H9 (cell line): ENCODE data around the gene ANKS3. TPM values are rescaled to one million over a fixed set of nuclear protein-coding genes. Genes with fewer than 3 reads are reported as not detected.

ENCODE experiments used
- DNase-seq: peaks from one replicate; pipeline ENCODE4 v3.0.0-alpha.2; 2017
- H2AFZ ChIP-seq: one replicate; pipeline ENCODE4 v1.6.1; 2013; ENCODE audit warnings: mild to moderate bottlenecking, low read length, control low read depth, moderate library complexity
- H2AK5ac ChIP-seq: 2 replicates; pipeline ENCODE4 v1.6.1; 2013; ENCODE audit warnings: low read length, control low read depth, mixed read lengths; ENCODE audit not compliant: insufficient read length
- H2BK120ac ChIP-seq: one replicate; pipeline ENCODE4 v1.6.1; 2013; ENCODE audit warnings: low read depth, mild to moderate bottlenecking, low read length, control low read depth, inconsistent platforms; ENCODE audit not compliant: poor library complexity, severe bottlenecking
- H2BK12ac ChIP-seq: 2 replicates; pipeline ENCODE4 v1.6.1; 2013; ENCODE audit warnings: low read length, control low read depth, mixed read lengths, low read depth; ENCODE audit not compliant: insufficient read length
- H2BK15ac ChIP-seq: 2 replicates; pipeline ENCODE4 v1.6.1; 2013; ENCODE audit warnings: low read depth, low read length, control low read depth
- H2BK20ac ChIP-seq: one replicate; pipeline ENCODE4 v1.6.1; 2013; ENCODE audit warnings: low read depth, mild to moderate bottlenecking, low read length, control low read depth, inconsistent platforms; ENCODE audit not compliant: poor library complexity, severe bottlenecking
- H2BK5ac ChIP-seq: 2 replicates; pipeline ENCODE4 v1.6.1; 2013; ENCODE audit warnings: low read length, control low read depth, mixed read lengths; ENCODE audit not compliant: insufficient read length
- H3K14ac ChIP-seq: 2 replicates; pipeline ENCODE4 v1.6.1; 2013; ENCODE audit warnings: low read length, control low read depth; ENCODE audit not compliant: insufficient read depth
- H3K18ac ChIP-seq: 2 replicates; pipeline ENCODE4 v1.6.1; 2013; ENCODE audit warnings: low read depth, mild to moderate bottlenecking, mixed read lengths, low read length, control low read depth; ENCODE audit not compliant: insufficient read length
- H3K23ac ChIP-seq: 2 replicates; pipeline ENCODE4 v1.6.1; 2013; ENCODE audit warnings: low read length, control low read depth, mixed read lengths, low read depth; ENCODE audit not compliant: insufficient read length
- H3K23me2 ChIP-seq: 2 replicates; pipeline ENCODE4 v1.6.1; 2013; ENCODE audit warnings: low read depth, mild to moderate bottlenecking, mixed read lengths, low read length, control low read depth; ENCODE audit not compliant: insufficient read length, poor library complexity, severe bottlenecking
- H3K27ac ChIP-seq: 2 replicates; pipeline ENCODE4 v1.5.1; 2013; ENCODE audit warnings: low read length, control low read depth, mixed read lengths, low read depth; ENCODE audit not compliant: insufficient read length
- H3K27me3 ChIP-seq: 2 replicates; pipeline ENCODE4 v1.6.1; 2013; ENCODE audit warnings: low read length, control low read depth, inconsistent platforms; ENCODE audit not compliant: insufficient read depth
- H3K4ac ChIP-seq: 2 replicates; pipeline ENCODE4 v1.6.1; 2013; ENCODE audit warnings: low read depth, mild to moderate bottlenecking, control low read depth, inconsistent platforms, low read length, moderate library complexity
- H3K4me1 ChIP-seq: 2 replicates; pipeline ENCODE4 v1.6.1; 2013; ENCODE audit warnings: low read length, control low read depth, inconsistent platforms; ENCODE audit not compliant: insufficient read depth
- H3K4me2 ChIP-seq: 2 replicates; pipeline ENCODE4 v1.6.1; 2013; ENCODE audit warnings: low read length, control low read depth, mixed read lengths; ENCODE audit not compliant: insufficient read length, insufficient read depth
- H3K56ac ChIP-seq: 2 replicates; pipeline ENCODE4 v1.6.1; 2013; ENCODE audit warnings: low read depth, mild to moderate bottlenecking, mixed read lengths, low read length, control low read depth; ENCODE audit not compliant: insufficient read length
- H3K79me1 ChIP-seq: 2 replicates; pipeline ENCODE4 v1.6.1; 2013; ENCODE audit warnings: low read depth, mild to moderate bottlenecking, moderate library complexity, low read length, control low read depth, inconsistent platforms; ENCODE audit not compliant: insufficient read depth, poor library complexity, severe bottlenecking
- H3K79me2 ChIP-seq: 2 replicates; pipeline ENCODE4 v1.6.1; 2013; ENCODE audit warnings: low read length, control low read depth, inconsistent platforms; ENCODE audit not compliant: insufficient read depth
- H3K9ac ChIP-seq: 2 replicates; pipeline ENCODE4 v1.6.1; 2013; ENCODE audit warnings: low read length, control low read depth, mixed read lengths; ENCODE audit not compliant: insufficient read length; ENCODE audit errors: extremely low read depth
- H3K9me3 ChIP-seq: one replicate; pipeline ENCODE4 v1.6.1; 2013; ENCODE audit warnings: low read depth, low read length, inconsistent platforms; ENCODE audit not compliant: control insufficient read depth
- H3T11ph ChIP-seq: one replicate; pipeline ENCODE4 v1.6.1; 2013; ENCODE audit warnings: mild to moderate bottlenecking, low read length, control low read depth, inconsistent platforms
- H4K20me1 ChIP-seq: one replicate; pipeline ENCODE4 v1.6.1; 2013; ENCODE audit not compliant: control insufficient read depth, insufficient read length, insufficient read depth
- H4K5ac ChIP-seq: 2 replicates; pipeline ENCODE4 v1.6.1; 2013; ENCODE audit warnings: low read depth, mild to moderate bottlenecking, mixed read lengths, low read length, control low read depth; ENCODE audit not compliant: insufficient read length
- H4K8ac ChIP-seq: replicated peaks from 2 replicates; pipeline ENCODE4 v1.6.1; 2013; ENCODE audit warnings: low read length, control low read depth, mixed read lengths, low read depth; ENCODE audit not compliant: insufficient read length
- H4K91ac ChIP-seq: 2 replicates; pipeline ENCODE4 v1.6.1; 2013; ENCODE audit warnings: low read depth, mild to moderate bottlenecking, moderate library complexity, mixed read lengths, low read length, control low read depth; ENCODE audit not compliant: insufficient read length
- H3K27ac Mint-ChIP-seq, 3 experiments: 2 replicates in 2 of 3; 3 replicates in 1 of 3; pipeline ENCODE4 v1.8.0; 2020 to 2021; ENCODE audit warnings: mixed read lengths in 3 of 3, mild to moderate bottlenecking in 1 of 3, moderate library complexity in 1 of 3
- H3K27me3 Mint-ChIP-seq: 2 replicates; pipeline ENCODE4 v1.8.0; 2021; ENCODE audit warnings: low read depth, mild to moderate bottlenecking, moderate library complexity, mixed read lengths
- H3K36me3 Mint-ChIP-seq, 3 experiments: 2 replicates in 2 of 3; 3 replicates in 1 of 3; pipeline ENCODE4 v1.8.0; 2020 to 2021; ENCODE audit warnings: low read depth in 3 of 3, mixed read lengths in 3 of 3; ENCODE audit not compliant: insufficient read depth in 1 of 3
- H3K4me1 Mint-ChIP-seq, 2 experiments: 2 replicates each; pipeline ENCODE4 v1.8.0; 2020; ENCODE audit warnings: mixed read lengths in 2 of 2
- H3K4me3 Mint-ChIP-seq, 2 experiments: 2 replicates in 1 of 2; 3 replicates in 1 of 2; pipeline ENCODE4 v1.8.0; 2020 to 2021; ENCODE audit warnings: mild to moderate bottlenecking in 2 of 2, mixed read lengths in 2 of 2, moderate library complexity in 1 of 2
- H3K9me3 Mint-ChIP-seq, 2 experiments: 2 replicates in 1 of 2; 3 replicates in 1 of 2; pipeline ENCODE4 v1.8.0; 2020; ENCODE audit warnings: mild to moderate bottlenecking in 2 of 2, mixed read lengths in 2 of 2, moderate library complexity in 1 of 2
- CTCF ChIP-seq: fragments of 200-600 bp; sonication (generic); conservative IDR thresholded peaks from 3 replicates; pipeline ENCODE4 v1.8.0; 2021; ENCODE audit warnings: antibody characterized with exemption, mild to moderate bottlenecking
- WGBS: extraction: QIAGEN DNeasy Blood & Tissue Kit; methylation state at CpG from one replicate; pipeline ENCODE4 v1.1.7; 2013; ENCODE audit warnings: missing lambda C conversion rate, low lambda C conversion rate, mixed read lengths; ENCODE audit not compliant: insufficient read length; ENCODE audit errors: extremely low coverage; 5-methylcytosine and 5-hydroxymethylcytosine counted together
- total RNA-seq: library from RNA; stranded (reverse); gene quantifications from 2 replicates; pipeline ENCODE4 v1.2.1, GENCODE V29; 2021

Gene ANKS3
- total RNA-seq, 1 experiment from 2014 or later, result 32.0 TPM

GRCh38 chr16:4697848-4698291, 36.2 kb downstream of the ANKS3 start:
- no peak overlapping the region for H3K27ac Mint-ChIP-seq
- Histone ChIP-seq H2AFZ (no peak overlapping the region), H3K18ac (no peak overlapping the region), H3K23me2 (peaks cover 3% of the 10 kb centered on the region), H3K23ac (no peak overlapping the region), H3K14ac (no peak overlapping the region), H3K4ac (no peak overlapping the region), H3K9me3 (no peaks in the 10 kb centered on the region), H2BK12ac (no peak overlapping the region), H4K5ac (no peak overlapping the region), H4K8ac (no peak overlapping the region), H3K79me2 (no peaks in the 10 kb centered on the region), H4K91ac (no peak overlapping the region), H2BK20ac (no peak overlapping the region), H4K20me1 (no peaks in the 10 kb centered on the region), H3K27ac (no peak overlapping the region), H2BK5ac (no peak overlapping the region), H3K79me1 (no peaks in the 10 kb centered on the region), H3K56ac (no peak overlapping the region), H3K27me3 (no peaks in the 10 kb centered on the region), H2BK15ac (no peak overlapping the region), H3K9ac (no peak overlapping the region), H2AK5ac (no peak overlapping the region), H2BK120ac (no peak overlapping the region), H3T11ph (no peak overlapping the region), H3K4me1 (no peaks in the 10 kb centered on the region), H3K4me2 (no peak overlapping the region)
- H3K36me3 Mint-ChIP-seq, result peaks cover 14 to 63% (median 48%) of the 10 kb centered on the region in 3 experiments; a peak in 6 of 7 replicates
- WGBS, result no CpG with 5 or more reads among the region's 9 CpGs
- no peak for TF ChIP-seq CTCF
- no peaks in the 10 kb centered on the region for H3K9me3 Mint-ChIP-seq
- H3K4me1 Mint-ChIP-seq, result no peaks in the 10 kb centered on the region
- H3K27me3 Mint-ChIP-seq, result no peaks in the 10 kb centered on the region; the same call in 1 of the 2 replicates
- no peak overlapping the region for H3K4me3 Mint-ChIP-seq
- no peak for DNase-seq
